IMR-90 (cell line): ENCODE results near the gene DPH2. TPM values are rescaled to one million over a fixed set of nuclear protein-coding genes. Genes with fewer than 3 reads are reported as not detected.

Source experiments
- ATAC-seq: fragments of 200-7000 bp; cut with Tn5 transposase; 2 replicates; pipeline ENCODE4 v1.9.1; 2020; ENCODE audit warnings: low read depth, mild to moderate bottlenecking, moderate library complexity
- BruUV-seq: library from RNA; stranded (reverse); fragments of 400-500 nt; replicated peaks from 2 replicates; lab custom pipeline; 2021; lab: Mats Ljungman, UMichigan
- CTCF ChIA-PET: fragments of 300-600 bp; formaldehyde crosslinking; extraction: SDS; loops from one replicate; lab custom pipeline; 2021; ENCODE audit warnings: antibody characterized with exemption; lab: Yijun Ruan, JAX
- POLR2A ChIA-PET: fragments of 300-600 bp; sonication (Branson Sonifier 250); formaldehyde crosslinking; loops from one replicate; lab custom pipeline; 2022; ENCODE audit warnings: antibody characterized with exemption; ENCODE audit not compliant: unreplicated experiment; lab: Charles Lee
- DNase-seq: peaks from one replicate; pipeline ENCODE4 v3.0.0; 2013
- H2AFZ ChIP-seq: replicated peaks from 2 replicates; pipeline ENCODE3; 2013; ENCODE audit warnings: low read length, mild to moderate bottlenecking; ENCODE audit not compliant: poor library complexity
- H2AK5ac ChIP-seq: 2 replicates; pipeline ENCODE4 v1.6.1; 2013; ENCODE audit warnings: low read depth, low read length, inconsistent platforms
- H2AK9ac ChIP-seq: replicated peaks from 2 replicates; pipeline ENCODE3; 2013; ENCODE audit warnings: mild to moderate bottlenecking, low read depth, low read length, moderate library complexity; ENCODE audit not compliant: poor library complexity
- H2BK120ac ChIP-seq: 2 replicates; pipeline ENCODE4 v1.6.1; 2013; ENCODE audit warnings: low read depth, low read length, inconsistent platforms
- H2BK15ac ChIP-seq: 3 replicates; pipeline ENCODE4 v1.6.1; 2013; ENCODE audit warnings: low read depth, low read length, inconsistent platforms
- H2BK20ac ChIP-seq: 2 replicates; pipeline ENCODE4 v1.6.1; 2013; ENCODE audit warnings: low read depth, mild to moderate bottlenecking, inconsistent platforms, low read length, moderate library complexity
- H2BK5ac ChIP-seq: 2 replicates; pipeline ENCODE4 v1.6.1; 2013; ENCODE audit warnings: mild to moderate bottlenecking, low read depth, low read length, inconsistent platforms; ENCODE audit not compliant: poor library complexity, severe bottlenecking
- H3K14ac ChIP-seq: replicated peaks from 2 replicates; pipeline ENCODE4 v1.6.1; 2013; ENCODE audit warnings: low read depth, low read length, inconsistent platforms
- H3K18ac ChIP-seq: 2 replicates; pipeline ENCODE4 v1.6.1; 2013; ENCODE audit warnings: low read depth, low read length, control low read depth
- H3K23ac ChIP-seq: 2 replicates; pipeline ENCODE4 v1.6.1; 2013; ENCODE audit warnings: low read depth, low read length, inconsistent platforms
- H3K27ac ChIP-seq: 2 replicates; pipeline ENCODE4 v1.5.1; 2013; ENCODE audit warnings: mild to moderate bottlenecking, control low read depth, low read length; ENCODE audit not compliant: insufficient read depth
- H3K27me3 ChIP-seq: 2 replicates; pipeline ENCODE4 v1.6.1; 2013; ENCODE audit warnings: low read length; ENCODE audit not compliant: control insufficient read depth, insufficient read depth
- H3K36me3 ChIP-seq: 2 replicates; pipeline ENCODE4 v1.6.1; 2013; ENCODE audit warnings: low read length, mixed read lengths; ENCODE audit not compliant: control insufficient read depth, insufficient read depth
- H3K4ac ChIP-seq: 2 replicates; pipeline ENCODE4 v1.6.1; 2013; ENCODE audit warnings: low read depth, low read length, inconsistent platforms
- H3K4me1 ChIP-seq: 2 replicates; pipeline ENCODE4 v1.6.1; 2013; ENCODE audit warnings: low read length, mixed read lengths; ENCODE audit not compliant: control insufficient read depth, insufficient read depth
- H3K4me2 ChIP-seq: 2 replicates; pipeline ENCODE4 v1.6.1; 2013; ENCODE audit warnings: low read depth, mild to moderate bottlenecking, control low read depth, low read length, moderate library complexity
- H3K4me3 ChIP-seq: 2 replicates; pipeline ENCODE4 v1.5.1; 2013; ENCODE audit warnings: low read depth, mild to moderate bottlenecking, control low read depth, low read length, moderate library complexity; ENCODE audit not compliant: insufficient read depth
- H3K56ac ChIP-seq: 2 replicates; pipeline ENCODE4 v1.6.1; 2013; ENCODE audit warnings: low read length, inconsistent platforms; ENCODE audit not compliant: insufficient read depth; ENCODE audit errors: extremely low read depth
- H3K79me1 ChIP-seq, 2 experiments: 2 replicates each; pipeline ENCODE4 v1.6.1; 2013; ENCODE audit warnings: low read length in 2 of 2, inconsistent platforms in 1 of 2, low read depth in 1 of 2
- H3K9ac ChIP-seq: 2 replicates; pipeline ENCODE4 v1.6.1; 2013; ENCODE audit warnings: low read depth, low read length, control low read depth
- H3K9me1 ChIP-seq: 2 replicates; pipeline ENCODE4 v1.6.1; 2013; ENCODE audit warnings: low read length, inconsistent platforms; ENCODE audit not compliant: insufficient read depth
- H3K9me3 ChIP-seq: 2 replicates; pipeline ENCODE4 v1.6.1; 2013; ENCODE audit warnings: low read length; ENCODE audit not compliant: control insufficient read depth, insufficient read depth
- H4K20me1 ChIP-seq: 2 replicates; pipeline ENCODE4 v1.6.1; 2013; ENCODE audit warnings: low read length, inconsistent platforms; ENCODE audit not compliant: insufficient read depth
- H4K5ac ChIP-seq: 2 replicates; pipeline ENCODE4 v1.6.1; 2013; ENCODE audit warnings: mild to moderate bottlenecking, low read depth, low read length, control low read depth
- H4K8ac ChIP-seq, 2 experiments: 2 replicates each; pipeline ENCODE4 v1.6.1; 2013; ENCODE audit warnings: low read depth in 2 of 2, low read length in 2 of 2, control low read depth in 1 of 2, inconsistent platforms in 1 of 2
- H4K91ac ChIP-seq: 2 replicates; pipeline ENCODE4 v1.6.1; 2013; ENCODE audit warnings: low read depth, low read length, inconsistent platforms; ENCODE audit not compliant: insufficient read depth
- BHLHE40 ChIP-seq: fragments of 150-350 bp; IDR thresholded peaks from 2 replicates; pipeline ENCODE4 v1.6.1; 2016; ENCODE audit warnings: mild to moderate bottlenecking, low read depth, low read length
- CEBPB ChIP-seq: IDR thresholded peaks from 2 replicates; pipeline ENCODE4 v1.6.1; 2012; ENCODE audit warnings: low read depth, low read length, improper control_type of control experiment
- CHD1 ChIP-seq: IDR thresholded peaks from 2 replicates; pipeline ENCODE4 v1.6.1; 2012; ENCODE audit warnings: low read depth, low read length, improper control_type of control experiment
- FOS ChIP-seq: fragments of 150-350 bp; IDR thresholded peaks from 2 replicates; pipeline ENCODE4 v1.6.1; 2016; ENCODE audit warnings: low read depth, low read length
- MAFK ChIP-seq: IDR thresholded peaks from 2 replicates; pipeline ENCODE4 v1.6.1; 2012; ENCODE audit warnings: low read depth, low read length, improper control_type of control experiment
- MAZ ChIP-seq: IDR thresholded peaks from 2 replicates; pipeline ENCODE4 v1.6.1; 2012; ENCODE audit warnings: low read depth, mild to moderate bottlenecking, low read length, improper control_type of control experiment, moderate library complexity, borderline replicate concordance
- MXI1 ChIP-seq: IDR thresholded peaks from 2 replicates; pipeline ENCODE4 v1.6.1; 2012; ENCODE audit warnings: low read depth, mild to moderate bottlenecking, low read length, moderate library complexity, borderline replicate concordance
- NFE2L2 ChIP-seq: fragments of 150-350 bp; IDR thresholded peaks from 2 replicates; pipeline ENCODE4 v1.6.1; 2016; ENCODE audit warnings: low read depth, mild to moderate bottlenecking, low read length
- POLR2A ChIP-seq: IDR thresholded peaks from 2 replicates; pipeline ENCODE4 v1.6.1; 2012; ENCODE audit warnings: mild to moderate bottlenecking, low read depth, low read length
- RAD21 ChIP-seq: IDR thresholded peaks from 2 replicates; pipeline ENCODE4 v1.6.1; 2012; ENCODE audit warnings: low read length, improper control_type of control experiment
- RCOR1 ChIP-seq: IDR thresholded peaks from 2 replicates; pipeline ENCODE4 v1.6.1; 2012; ENCODE audit warnings: mild to moderate bottlenecking, low read length, improper control_type of control experiment; ENCODE audit not compliant: insufficient replicate concordance
- RFX5 ChIP-seq: IDR thresholded peaks from 2 replicates; pipeline ENCODE4 v1.8.0; 2012; ENCODE audit warnings: low read depth, mild to moderate bottlenecking, low read length, moderate library complexity
- SMC3 ChIP-seq: fragments of 150-350 bp; IDR thresholded peaks from 2 replicates; pipeline ENCODE4 v1.6.1; 2016; ENCODE audit warnings: low read depth, mild to moderate bottlenecking, antibody characterized with exemption, low read length, moderate library complexity
- WGBS, 2 experiments: methylation state at CpG; one replicate each; pipeline versions ENCODE4 v1.1.5 to v1.1.7; 2013; ENCODE audit warnings: missing lambda C conversion rate in 2 of 2; ENCODE audit not compliant: insufficient read length in 1 of 2; ENCODE audit errors: extremely low coverage in 2 of 2; 5-methylcytosine and 5-hydroxymethylcytosine counted together
- dilution Hi-C: fragments of 300-500 bp; cut with HindIII; formaldehyde crosslinking; loops from one replicate; pipeline ENCODE4 v1.14.3; 2018; ENCODE audit warnings: low sequenced_read_pairs; ENCODE audit not compliant: unreplicated experiment
- in situ Hi-C: fragments of 300-500 bp; cut with MboI; formaldehyde crosslinking; loops from 3 replicates; pipeline ENCODE4 v1.14.3; 2019; ENCODE audit warnings: low sequenced_read_pairs, inconsistent platforms, mixed read lengths
- intact Hi-C: fragments of 100-400 bp; cut with micrococcal nuclease; formaldehyde crosslinking; loops from 2 replicates; pipeline ENCODE4 v1.10.0; 2022
- polyA plus RNA-seq, 3 experiments: library from polyadenylated mRNA; depleted of rRNA; stranded (reverse); fragments of >200 nt; gene quantifications; 2 replicates each; pipeline ENCODE4 v1.2.3, GENCODE V29; 2012; ENCODE audit warnings: low replicate concordance in 1 of 3
- total RNA-seq: library from RNA; depleted of rRNA; stranded (reverse); fragments of >200 nt; gene quantifications from 2 replicates; pipeline ENCODE4 v1.2.3, GENCODE V29; 2012
- TF ChIP-seq, protein P1 (sequence below): fragments of 150-350 bp; IDR thresholded peaks from 2 replicates; pipeline ENCODE4 v1.6.1; 2016; ENCODE audit warnings: low read depth, mild to moderate bottlenecking, low read length, moderate library complexity, borderline replicate concordance
- TF ChIP-seq, protein P2 (sequence below): conservative IDR thresholded peaks from 2 replicates; pipeline ENCODE4 v1.5.1; 2012; ENCODE audit warnings: mild to moderate bottlenecking, low read depth, low read length, improper control_type of control experiment
- TF ChIP-seq, protein P3 (sequence below): fragments of 150-350 bp; IDR thresholded peaks from 2 replicates; pipeline ENCODE4 v1.6.1; 2017; ENCODE audit warnings: mild to moderate bottlenecking, antibody characterized with exemption, low read length, low read depth

DPH2 gene
- total and polyA plus RNA-seq, 2 of the 4 experiments (the other 2 are of a cell fraction), result 21.0 to 32.2 TPM

DNA sequence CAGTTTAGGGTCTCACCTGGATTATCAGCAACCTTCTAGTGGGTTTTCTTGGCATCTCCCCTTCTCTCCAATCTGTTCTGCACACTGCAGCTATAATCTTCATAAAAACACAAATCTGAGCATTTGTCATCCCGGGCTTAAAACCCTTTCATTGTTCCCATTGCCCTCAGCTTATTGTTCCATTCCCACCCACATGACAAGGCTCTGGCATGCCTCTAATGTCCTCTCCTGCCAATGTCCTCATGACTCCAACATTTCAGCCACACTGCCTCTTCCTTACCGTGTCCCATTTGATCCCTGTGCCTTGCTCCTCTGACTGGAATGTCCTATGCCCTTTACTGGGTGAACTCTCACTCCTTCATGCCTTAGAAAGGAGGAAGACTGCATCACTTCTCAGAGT is 7.5 kb upstream of the DPH2 start:
- no peak overlapping the region for H3K23ac ChIP-seq
- no peak overlapping the region for H3K4me3 ChIP-seq
- H4K5ac ChIP-seq, result no peak overlapping the region
- no peak overlapping the region for H3K4ac ChIP-seq
- dilution Hi-C loops (no loop called here), in situ Hi-C loops (loop anchor here (25.0 kb wide), 1 partner anchor 425 kb away; the partner anchor contains the start of gene PTPRF), intact Hi-C loops (no loop called here)
- H3K9me1 ChIP-seq, result peaks cover 13% of the 10 kb centered on the region
- CTCF ChIA-PET, result no interaction called here
- no peak overlapping the region for H2BK5ac ChIP-seq
- H2AK9ac ChIP-seq, result no peak overlapping the region
- no peak for DNase-seq
- H3K9me3 ChIP-seq, result no peaks in the 10 kb centered on the region
- H3K18ac ChIP-seq, result no peak overlapping the region
- H3K4me2 ChIP-seq, result no peak overlapping the region
- H3K14ac ChIP-seq, result no peak overlapping the region
- no peak for TF ChIP-seq RAD21
- TF ChIP-seq BHLHE40, result no peak
- no peak for TF ChIP-seq NFE2L2
- no peak for TF ChIP-seq POLR2A
- TF ChIP-seq, protein P1, sequence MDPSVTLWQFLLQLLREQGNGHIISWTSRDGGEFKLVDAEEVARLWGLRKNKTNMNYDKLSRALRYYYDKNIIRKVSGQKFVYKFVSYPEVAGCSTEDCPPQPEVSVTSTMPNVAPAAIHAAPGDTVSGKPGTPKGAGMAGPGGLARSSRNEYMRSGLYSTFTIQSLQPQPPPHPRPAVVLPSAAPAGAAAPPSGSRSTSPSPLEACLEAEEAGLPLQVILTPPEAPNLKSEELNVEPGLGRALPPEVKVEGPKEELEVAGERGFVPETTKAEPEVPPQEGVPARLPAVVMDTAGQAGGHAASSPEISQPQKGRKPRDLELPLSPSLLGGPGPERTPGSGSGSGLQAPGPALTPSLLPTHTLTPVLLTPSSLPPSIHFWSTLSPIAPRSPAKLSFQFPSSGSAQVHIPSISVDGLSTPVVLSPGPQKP, result no peak
- TF ChIP-seq, protein P2, sequence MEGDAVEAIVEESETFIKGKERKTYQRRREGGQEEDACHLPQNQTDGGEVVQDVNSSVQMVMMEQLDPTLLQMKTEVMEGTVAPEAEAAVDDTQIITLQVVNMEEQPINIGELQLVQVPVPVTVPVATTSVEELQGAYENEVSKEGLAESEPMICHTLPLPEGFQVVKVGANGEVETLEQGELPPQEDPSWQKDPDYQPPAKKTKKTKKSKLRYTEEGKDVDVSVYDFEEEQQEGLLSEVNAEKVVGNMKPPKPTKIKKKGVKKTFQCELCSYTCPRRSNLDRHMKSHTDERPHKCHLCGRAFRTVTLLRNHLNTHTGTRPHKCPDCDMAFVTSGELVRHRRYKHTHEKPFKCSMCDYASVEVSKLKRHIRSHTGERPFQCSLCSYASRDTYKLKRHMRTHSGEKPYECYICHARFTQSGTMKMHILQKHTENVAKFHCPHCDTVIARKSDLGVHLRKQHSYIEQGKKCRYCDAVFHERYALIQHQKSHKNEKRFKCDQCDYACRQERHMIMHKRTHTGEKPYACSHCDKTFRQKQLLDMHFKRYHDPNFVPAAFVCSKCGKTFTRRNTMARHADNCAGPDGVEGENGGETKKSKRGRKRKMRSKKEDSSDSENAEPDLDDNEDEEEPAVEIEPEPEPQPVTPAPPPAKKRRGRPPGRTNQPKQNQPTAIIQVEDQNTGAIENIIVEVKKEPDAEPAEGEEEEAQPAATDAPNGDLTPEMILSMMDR, result no peak
- TF ChIP-seq RCOR1, result no peak
- no peak for TF ChIP-seq SMC3
- TF ChIP-seq MAZ, result no peak
- no peak for TF ChIP-seq CHD1
- TF ChIP-seq RFX5, result no peak
- no peak for TF ChIP-seq CEBPB
- no peak for TF ChIP-seq FOS
- no peak for TF ChIP-seq MAFK
- TF ChIP-seq MXI1, result no peak
- TF ChIP-seq, protein P3, sequence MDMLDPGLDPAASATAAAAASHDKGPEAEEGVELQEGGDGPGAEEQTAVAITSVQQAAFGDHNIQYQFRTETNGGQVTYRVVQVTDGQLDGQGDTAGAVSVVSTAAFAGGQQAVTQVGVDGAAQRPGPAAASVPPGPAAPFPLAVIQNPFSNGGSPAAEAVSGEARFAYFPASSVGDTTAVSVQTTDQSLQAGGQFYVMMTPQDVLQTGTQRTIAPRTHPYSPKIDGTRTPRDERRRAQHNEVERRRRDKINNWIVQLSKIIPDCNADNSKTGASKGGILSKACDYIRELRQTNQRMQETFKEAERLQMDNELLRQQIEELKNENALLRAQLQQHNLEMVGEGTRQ, result no peak
- no peak overlapping the region for H2BK15ac ChIP-seq
- H3K27ac ChIP-seq, result no peak overlapping the region
- BruUV-seq, result no TSS peak
- H3K4me1 ChIP-seq, result no peaks in the 10 kb centered on the region
- H2BK20ac ChIP-seq, result no peak overlapping the region
- POLR2A ChIA-PET, result no interaction called here
- H3K36me3 ChIP-seq, result peaks cover 48% of the 10 kb centered on the region
- no peak for ATAC-seq
- H2AK5ac ChIP-seq, result no peak overlapping the region
- H4K91ac ChIP-seq, result no peak overlapping the region
- no peak overlapping the region for H3K56ac ChIP-seq
- H2AFZ ChIP-seq, result no peak overlapping the region
- no peaks in the 10 kb centered on the region for H3K27me3 ChIP-seq
- no peak overlapping the region for H2BK120ac ChIP-seq
- no peak overlapping the region for H3K9ac ChIP-seq
- H4K8ac ChIP-seq, result no peak overlapping the region
- H3K79me1 ChIP-seq, result 0 out of 4 replicates have a peak, but pooled peaks cover 0 to 3% of the 10 kb centered on the region in 2 experiments
- peaks cover 7% of the 10 kb centered on the region; the same call in 1 of the 2 replicates for H4K20me1 ChIP-seq
- WGBS, 2 experiments, result 88% methylated on average over 1 of the region's 2 CpGs; no CpG with 5 or more reads in 1 of the 2 experiments
